HepG2 (cell line): ENCODE results near the gene STUB1. TPM values are rescaled to one million over a fixed set of nuclear protein-coding genes. Genes with fewer than 3 reads are reported as not detected.

Experiments
- CAMTA2 ChIP-seq: sonication (generic); formaldehyde crosslinking; IDR thresholded peaks from 2 replicates; pipeline ENCODE4 v1.4.0; 2020; ENCODE audit warnings: mild to moderate bottlenecking, missing genetic modification reagents, borderline replicate concordance
- CHD2 ChIP-seq: IDR thresholded peaks from 2 replicates; pipeline ENCODE4 v1.6.1; 2011; ENCODE audit warnings: low read depth, low read length, improper control_type of control experiment
- HOXD1 ChIP-seq: sonication (generic); formaldehyde crosslinking; IDR thresholded peaks from 2 replicates; pipeline ENCODE4 v1.5.0; 2020; ENCODE audit warnings: missing genetic modification reagents
- JDP2 ChIP-seq: sonication (generic); formaldehyde crosslinking; IDR thresholded peaks from 2 replicates; pipeline ENCODE4 v1.8.1; 2022; ENCODE audit warnings: missing genetic modification reagents, borderline replicate concordance
- KLF9 ChIP-seq: IDR thresholded peaks from 2 replicates; pipeline ENCODE4 v1.6.1; 2016; ENCODE audit warnings: low read depth
- MBD4 ChIP-seq: IDR thresholded peaks from 2 replicates; pipeline ENCODE4 v1.6.1; 2012; ENCODE audit warnings: low read length, inconsistent platforms, borderline replicate concordance
- MBNL3 ChIP-seq: fragments of 250-450 bp; sonication (Bioruptor Pico); conservative IDR thresholded peaks from 2 replicates; pipeline ENCODE4 v1.8.0; 2022; ENCODE audit warnings: mild to moderate bottlenecking, inconsistent platforms
- MTA1 ChIP-seq: sonication (generic); formaldehyde crosslinking; IDR thresholded peaks from 2 replicates; pipeline ENCODE4 v1.4.0; 2020; ENCODE audit warnings: missing genetic modification reagents, mild to moderate bottlenecking, borderline replicate concordance
- RAD21 ChIP-seq: fragments of 450-650 bp; formaldehyde crosslinking; IDR thresholded peaks from 2 replicates; pipeline ENCODE4 v1.5.0; 2020; ENCODE audit warnings: mild to moderate bottlenecking
- STAT5B ChIP-seq: sonication (generic); formaldehyde crosslinking; IDR thresholded peaks from 2 replicates; pipeline ENCODE4 v1.4.0; 2020; ENCODE audit warnings: missing genetic modification reagents
- TOE1 ChIP-seq: sonication (generic); formaldehyde crosslinking; IDR thresholded peaks from 2 replicates; pipeline ENCODE4 v1.4.0; 2020; ENCODE audit warnings: mild to moderate bottlenecking, missing genetic modification reagents
- ZBTB21 ChIP-seq: sonication (generic); formaldehyde crosslinking; IDR thresholded peaks from 2 replicates; pipeline ENCODE4 v1.4.0; 2020; ENCODE audit warnings: missing genetic modification reagents
- ZFYVE20 ChIP-seq: sonication (generic); formaldehyde crosslinking; IDR thresholded peaks from 2 replicates; pipeline ENCODE4 v1.8.0; 2023; ENCODE audit warnings: low read depth, mild to moderate bottlenecking, moderate library complexity, missing genetic modification reagents, borderline replicate concordance
- ZNF224 ChIP-seq: sonication (generic); formaldehyde crosslinking; IDR thresholded peaks from 2 replicates; pipeline ENCODE4 v1.5.0; 2020; ENCODE audit warnings: mild to moderate bottlenecking, missing genetic modification reagents
- ZNF292 ChIP-seq: sonication (generic); formaldehyde crosslinking; IDR thresholded peaks from 2 replicates; pipeline ENCODE4 v1.8.1; 2022; ENCODE audit warnings: mild to moderate bottlenecking, low read depth, missing genetic modification reagents, borderline replicate concordance
- ZNF441 ChIP-seq: sonication (generic); formaldehyde crosslinking; IDR thresholded peaks from 2 replicates; pipeline ENCODE4 v1.7.0; 2021; ENCODE audit warnings: missing genetic modification reagents, borderline replicate concordance
- ZNF746 ChIP-seq: sonication (generic); formaldehyde crosslinking; IDR thresholded peaks from 2 replicates; pipeline ENCODE4 v1.8.0; 2022; ENCODE audit warnings: mild to moderate bottlenecking, missing genetic modification reagents
- polyA plus RNA-seq, 8 experiments: library from polyadenylated mRNA; depleted of rRNA in 3 of 8; stranded (reverse) in 7 of 8; unstranded in 1 of 8; fragments of >200 nt; fragmentation: Illumina TruSeq in 4 of 8; extraction: Trizol in 4 of 8; gene quantifications; 2 replicates each; pipeline versions ENCODE4 v1.2.1 to v1.2.3, GENCODE V29; 2011 to 2016; ENCODE audit warnings: low read depth in 4 of 8, missing spikeins in 1 of 8, mixed read lengths in 1 of 8; ENCODE audit not compliant: insufficient read depth in 1 of 8
- total RNA-seq, 5 experiments: library from RNA; depleted of rRNA; stranded (reverse); fragments of >200 nt; fragmentation: Illumina TruSeq; extraction: Trizol; gene quantifications; 2 replicates each; pipeline ENCODE4 v1.2.3, GENCODE V29; 2016; ENCODE audit warnings: low read depth in 1 of 5
- TF ChIP-seq, protein P1 (sequence below): sonication (generic); formaldehyde crosslinking; IDR thresholded peaks from 2 replicates; pipeline ENCODE4 v1.4.0; 2020; ENCODE audit warnings: low read depth, mild to moderate bottlenecking, missing genetic modification reagents
- TF ChIP-seq, protein P2 (sequence below): sonication (generic); formaldehyde crosslinking; IDR thresholded peaks from 2 replicates; pipeline ENCODE4 v1.4.0; 2020; ENCODE audit warnings: mild to moderate bottlenecking, low read depth, missing genetic modification reagents
- TF ChIP-seq, protein P3 (sequence below): sonication (generic); formaldehyde crosslinking; IDR thresholded peaks from 2 replicates; pipeline ENCODE4 v1.9.0; 2022; ENCODE audit warnings: missing genetic modification reagents, mild to moderate bottlenecking, borderline replicate concordance
- TF ChIP-seq, protein P4 (sequence below), 2 experiments: sonication (generic) in 1 of 2; formaldehyde crosslinking in 1 of 2; IDR thresholded peaks; 2 replicates each; pipeline versions ENCODE4 v1.4.0 to v1.6.1; 2018 to 2020; ENCODE audit warnings: missing genetic modification reagents in 2 of 2, borderline replicate concordance in 1 of 2, low read depth in 1 of 2, mild to moderate bottlenecking in 1 of 2, missing biosample characterization in 1 of 2
- TF ChIP-seq, protein P5 (sequence below): sonication (generic); formaldehyde crosslinking; IDR thresholded peaks from 2 replicates; pipeline ENCODE4 v1.5.0; 2020; ENCODE audit warnings: mild to moderate bottlenecking, missing genetic modification reagents, moderate library complexity

STUB1 gene
- total and polyA plus RNA-seq, 2 of the 13 experiments (the other 11 are each of a cell fraction or from before 2014, with no cell fraction given) = 52.9 to 78.2 TPM

DNA sequence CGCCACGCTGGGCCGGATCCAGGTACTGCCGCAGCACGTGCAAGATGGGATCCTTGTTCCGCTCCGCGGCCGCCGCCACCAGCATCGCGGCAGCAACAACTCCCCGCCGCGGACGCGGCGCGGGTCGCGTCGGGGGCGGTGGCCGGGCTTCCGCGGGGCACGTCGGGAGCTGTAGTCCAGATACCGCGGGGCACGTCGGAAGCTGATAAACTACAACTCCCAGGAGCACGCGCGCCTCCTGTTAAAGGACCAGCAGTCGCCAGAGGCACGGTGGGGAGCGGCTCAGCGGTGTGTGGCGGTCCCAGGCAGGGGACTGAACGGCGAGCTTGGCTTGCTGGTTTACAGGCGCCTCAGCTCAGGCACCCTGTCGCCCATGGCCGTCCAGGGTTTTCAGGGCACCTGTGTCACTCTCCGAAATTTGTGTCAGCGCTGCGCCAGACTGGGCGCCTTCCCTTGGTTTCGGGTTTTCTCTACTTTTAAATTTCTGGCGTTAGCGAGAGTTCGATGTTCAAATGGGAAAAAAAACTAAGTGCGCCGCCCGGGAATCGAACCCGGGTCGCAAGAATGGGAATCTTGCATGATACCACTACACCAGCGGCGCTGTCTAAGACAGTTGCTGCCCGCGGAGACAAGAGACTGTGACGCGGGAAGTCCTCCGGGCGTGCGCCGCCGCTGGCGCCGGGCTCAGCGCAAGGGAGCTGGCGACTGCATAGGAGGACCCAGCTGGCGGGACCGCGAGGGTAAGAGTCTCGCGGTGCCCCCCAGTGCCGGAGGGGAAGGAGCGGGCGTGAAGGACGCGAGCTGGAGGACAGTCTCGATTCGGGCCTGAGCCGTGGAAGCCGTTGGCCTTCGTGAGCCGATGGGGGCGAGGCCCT, 43.8 kb upstream of the STUB1 start, which contains the start of gene METTL26 (continued):
- no peak for TF ChIP-seq ZBTB21 (CRISPR knock-in tag)
- TF ChIP-seq, protein P1, sequence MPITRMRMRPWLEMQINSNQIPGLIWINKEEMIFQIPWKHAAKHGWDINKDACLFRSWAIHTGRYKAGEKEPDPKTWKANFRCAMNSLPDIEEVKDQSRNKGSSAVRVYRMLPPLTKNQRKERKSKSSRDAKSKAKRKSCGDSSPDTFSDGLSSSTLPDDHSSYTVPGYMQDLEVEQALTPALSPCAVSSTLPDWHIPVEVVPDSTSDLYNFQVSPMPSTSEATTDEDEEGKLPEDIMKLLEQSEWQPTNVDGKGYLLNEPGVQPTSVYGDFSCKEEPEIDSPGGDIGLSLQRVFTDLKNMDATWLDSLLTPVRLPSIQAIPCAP = no peak
- no peak for TF ChIP-seq JDP2 (CRISPR knock-in tag)
- no peak for TF ChIP-seq ZNF746 (CRISPR knock-in tag)
- peak; percentile 59 for TF ChIP-seq ZNF441
- TF ChIP-seq, protein P2, sequence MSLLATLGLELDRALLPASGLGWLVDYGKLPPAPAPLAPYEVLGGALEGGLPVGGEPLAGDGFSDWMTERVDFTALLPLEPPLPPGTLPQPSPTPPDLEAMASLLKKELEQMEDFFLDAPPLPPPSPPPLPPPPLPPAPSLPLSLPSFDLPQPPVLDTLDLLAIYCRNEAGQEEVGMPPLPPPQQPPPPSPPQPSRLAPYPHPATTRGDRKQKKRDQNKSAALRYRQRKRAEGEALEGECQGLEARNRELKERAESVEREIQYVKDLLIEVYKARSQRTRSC = 0 out of 2 replicates have a peak, but pooled peaks have one; percentile 21
- TF ChIP-seq, protein P3, sequence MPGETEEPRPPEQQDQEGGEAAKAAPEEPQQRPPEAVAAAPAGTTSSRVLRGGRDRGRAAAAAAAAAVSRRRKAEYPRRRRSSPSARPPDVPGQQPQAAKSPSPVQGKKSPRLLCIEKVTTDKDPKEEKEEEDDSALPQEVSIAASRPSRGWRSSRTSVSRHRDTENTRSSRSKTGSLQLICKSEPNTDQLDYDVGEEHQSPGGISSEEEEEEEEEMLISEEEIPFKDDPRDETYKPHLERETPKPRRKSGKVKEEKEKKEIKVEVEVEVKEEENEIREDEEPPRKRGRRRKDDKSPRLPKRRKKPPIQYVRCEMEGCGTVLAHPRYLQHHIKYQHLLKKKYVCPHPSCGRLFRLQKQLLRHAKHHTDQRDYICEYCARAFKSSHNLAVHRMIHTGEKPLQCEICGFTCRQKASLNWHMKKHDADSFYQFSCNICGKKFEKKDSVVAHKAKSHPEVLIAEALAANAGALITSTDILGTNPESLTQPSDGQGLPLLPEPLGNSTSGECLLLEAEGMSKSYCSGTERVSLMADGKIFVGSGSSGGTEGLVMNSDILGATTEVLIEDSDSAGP = peak; percentile 100
- TF ChIP-seq HOXD1 (CRISPR knock-in tag) = no peak
- TF ChIP-seq, protein P4, sequence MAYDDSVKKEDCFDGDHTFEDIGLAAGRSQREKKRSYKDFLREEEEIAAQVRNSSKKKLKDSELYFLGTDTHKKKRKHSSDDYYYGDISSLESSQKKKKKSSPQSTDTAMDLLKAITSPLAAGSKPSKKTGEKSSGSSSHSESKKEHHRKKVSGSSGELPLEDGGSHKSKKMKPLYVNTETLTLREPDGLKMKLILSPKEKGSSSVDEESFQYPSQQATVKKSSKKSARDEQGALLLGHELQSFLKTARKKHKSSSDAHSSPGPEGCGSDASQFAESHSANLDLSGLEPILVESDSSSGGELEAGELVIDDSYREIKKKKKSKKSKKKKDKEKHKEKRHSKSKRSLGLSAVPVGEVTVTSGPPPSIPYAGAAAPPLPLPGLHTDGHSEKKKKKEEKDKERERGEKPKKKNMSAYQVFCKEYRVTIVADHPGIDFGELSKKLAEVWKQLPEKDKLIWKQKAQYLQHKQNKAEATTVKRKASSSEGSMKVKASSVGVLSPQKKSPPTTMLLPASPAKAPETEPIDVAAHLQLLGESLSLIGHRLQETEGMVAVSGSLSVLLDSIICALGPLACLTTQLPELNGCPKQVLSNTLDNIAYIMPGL (CRISPR knock-in tag; IDR thresholded peaks at IDR 0.05; ENCODE audit: borderline replicate concordance in 1 of 2, low read depth in 1 of 2) = peak; percentile 94 to 98
- TF ChIP-seq MTA1 = peak; percentile 1; the same call in 1 of the 2 replicates
- TF ChIP-seq ZFYVE20 (CRISPR knock-in tag) = peak; percentile 84; the same call in 1 of the 2 replicates
- no peak for TF ChIP-seq MBNL3 (CRISPR knock-in tag)
- TF ChIP-seq CAMTA2 = 0 out of 2 replicates have a peak, but pooled peaks have one; percentile 73
- TF ChIP-seq MBD4 = no peak
- peak; percentile 88 for TF ChIP-seq CHD2
- peak; percentile 36; the same call in 1 of the 2 replicates for TF ChIP-seq TOE1
- no peak for TF ChIP-seq ZNF292
- peak; percentile 69 for TF ChIP-seq RAD21 (CRISPR knock-in tag)
- TF ChIP-seq, protein P5, sequence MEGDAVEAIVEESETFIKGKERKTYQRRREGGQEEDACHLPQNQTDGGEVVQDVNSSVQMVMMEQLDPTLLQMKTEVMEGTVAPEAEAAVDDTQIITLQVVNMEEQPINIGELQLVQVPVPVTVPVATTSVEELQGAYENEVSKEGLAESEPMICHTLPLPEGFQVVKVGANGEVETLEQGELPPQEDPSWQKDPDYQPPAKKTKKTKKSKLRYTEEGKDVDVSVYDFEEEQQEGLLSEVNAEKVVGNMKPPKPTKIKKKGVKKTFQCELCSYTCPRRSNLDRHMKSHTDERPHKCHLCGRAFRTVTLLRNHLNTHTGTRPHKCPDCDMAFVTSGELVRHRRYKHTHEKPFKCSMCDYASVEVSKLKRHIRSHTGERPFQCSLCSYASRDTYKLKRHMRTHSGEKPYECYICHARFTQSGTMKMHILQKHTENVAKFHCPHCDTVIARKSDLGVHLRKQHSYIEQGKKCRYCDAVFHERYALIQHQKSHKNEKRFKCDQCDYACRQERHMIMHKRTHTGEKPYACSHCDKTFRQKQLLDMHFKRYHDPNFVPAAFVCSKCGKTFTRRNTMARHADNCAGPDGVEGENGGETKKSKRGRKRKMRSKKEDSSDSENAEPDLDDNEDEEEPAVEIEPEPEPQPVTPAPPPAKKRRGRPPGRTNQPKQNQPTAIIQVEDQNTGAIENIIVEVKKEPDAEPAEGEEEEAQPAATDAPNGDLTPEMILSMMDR (CRISPR knock-in tag) = peak; percentile 29; the same call in 1 of the 2 replicates
- 0 out of 2 replicates have a peak, but pooled peaks have one; percentile 18 for TF ChIP-seq KLF9 (CRISPR knock-in tag)
- TF ChIP-seq ZNF224 = peak; percentile 86; the same call in 1 of the 2 replicates
- no peak; the same call in 1 of the 2 replicates for TF ChIP-seq STAT5B (CRISPR knock-in tag)
